ENCODE measurements around the gene KDM4C.

KDM4C gene

GRCh38 chr9:6925836-6926235 is 168.1 kb downstream of the KDM4C start:
- Histone ChIP-seq H3K27ac (no peak overlapping the region), H3K9me3 (no peaks in the 10 kb centered on the region), H3K4me1 (ENCODE audit: control insufficient read depth in 1 of 2, insufficient read depth in 1 of 2, low read depth in 1 of 2, low read length in 1 of 2) (peaks cover 43 to 47% of the 10 kb centered on the region in 2 experiments), H3K4me3 (ENCODE audit: low read depth in 1 of 2, low read length in 1 of 2) (no peak overlapping the region), H3K36me3 (no peaks in the 10 kb centered on the region), H3K27me3 (no peaks in the 10 kb centered on the region)
- no peak for TF ChIP-seq CTCF (IDR thresholded peaks at IDR 0.05)

- Histone ChIP-seq H3K36me3 (no peaks in the 10 kb centered on the region), H3K27me3 (no peaks in the 10 kb centered on the region), H3K27ac (no peak overlapping the region), H3K4me1 (ENCODE audit: control insufficient read depth in 1 of 2, insufficient read depth in 1 of 2, low read depth in 1 of 2, low read length in 1 of 2) (peaks cover 37 to 41% of the 10 kb centered on the region in 2 experiments), H3K9me3 (no peaks in the 10 kb centered on the region), H3K4me3 (ENCODE audit: low read depth in 1 of 2, low read length in 1 of 2) (no peak overlapping the region)
- TF ChIP-seq CTCF (IDR thresholded peaks at IDR 0.05), result no peak
Observed at GRCh38 chr9:6926436-6926835, 168.7 kb downstream of the KDM4C start.

- H3K4me1 ChIP-seq (ENCODE audit: control insufficient read depth in 1 of 2, insufficient read depth in 1 of 2, low read depth in 1 of 2, low read length in 1 of 2), result peaks cover 23 to 27% of the 10 kb centered on the region in 2 experiments
- H3K27me3 ChIP-seq, result no peaks in the 10 kb centered on the region
- TF ChIP-seq CTCF (IDR thresholded peaks at IDR 0.05), result no peak
- H3K4me3 ChIP-seq (ENCODE audit: low read depth in 1 of 2, low read length in 1 of 2), result no peak overlapping the region
- H3K27ac ChIP-seq, result no peak overlapping the region
- no peaks in the 10 kb centered on the region for H3K9me3 ChIP-seq
- no peaks in the 10 kb centered on the region for H3K36me3 ChIP-seq
Observed at GRCh38 chr9:6927838-6928237, 170.1 kb downstream of the KDM4C start.

GRCh38 chr9:6928863-6929262 is 171.1 kb downstream of the KDM4C start:
- H3K27me3 ChIP-seq, result no peaks in the 10 kb centered on the region
- H3K4me3 ChIP-seq (ENCODE audit: low read depth in 1 of 2, low read length in 1 of 2), result no peak overlapping the region
- peaks cover 13 to 17% of the 10 kb centered on the region in 2 experiments for H3K4me1 ChIP-seq (ENCODE audit: control insufficient read depth in 1 of 2, insufficient read depth in 1 of 2, low read depth in 1 of 2, low read length in 1 of 2)
- no peaks in the 10 kb centered on the region for H3K9me3 ChIP-seq
- no peak overlapping the region for H3K27ac ChIP-seq
- TF ChIP-seq CTCF (IDR thresholded peaks at IDR 0.05), result no peak
- no peaks in the 10 kb centered on the region for H3K36me3 ChIP-seq

- no peak overlapping the region for H3K27ac ChIP-seq
- H3K4me1 ChIP-seq (ENCODE audit: control insufficient read depth in 1 of 2, insufficient read depth in 1 of 2, low read depth in 1 of 2, low read length in 1 of 2), result peaks cover 5 to 9% of the 10 kb centered on the region in 2 experiments
- no peak overlapping the region for H3K4me3 ChIP-seq (ENCODE audit: low read depth in 1 of 2, low read length in 1 of 2)
- no peaks in the 10 kb centered on the region for H3K9me3 ChIP-seq
- H3K27me3 ChIP-seq, result no peaks in the 10 kb centered on the region
- TF ChIP-seq CTCF (IDR thresholded peaks at IDR 0.05), result no peak
- H3K36me3 ChIP-seq, result no peaks in the 10 kb centered on the region
Observed at GRCh38 chr9:6929441-6930215, 171.9 kb downstream of the KDM4C start.
